SU-DHL-6 (cell line): ENCODE data around the gene UCN3.

Source experiments
- H2AFZ ChIP-seq: fragments of 200-600 bp; sonication (generic); 2 replicates; pipeline ENCODE4 v1.6.1; 2014; ENCODE audit warnings: low read depth, mild to moderate bottlenecking, moderate library complexity, mixed read lengths, antibody characterized with exemption, low read length; ENCODE audit not compliant: severe bottlenecking
- H3F3A ChIP-seq: fragments of 200-600 bp; shearing (Covaris generic); 2 replicates; pipeline ENCODE4 v1.6.0; 2016; ENCODE audit warnings: antibody characterized with exemption, mild to moderate bottlenecking; ENCODE audit not compliant: insufficient read depth
- H3K27ac ChIP-seq: fragments of 200-600 bp; sonication (generic); 2 replicates; pipeline ENCODE4 v1.5.1; 2016; ENCODE audit warnings: low read depth, mild to moderate bottlenecking, low read length, moderate library complexity, mixed read lengths
- H3K27me3 ChIP-seq: fragments of 200-600 bp; sonication (generic), shearing (Covaris generic); 2 replicates; pipeline ENCODE4 v1.6.0; 2014; ENCODE audit warnings: mild to moderate bottlenecking, low read length
- H3K36me3 ChIP-seq: fragments of 200-600 bp; sonication (generic); 2 replicates; pipeline ENCODE4 v1.6.1; 2014; ENCODE audit warnings: mild to moderate bottlenecking, low read length, mixed read lengths
- H3K4me2 ChIP-seq: fragments of 300-600, 200-600 bp; shearing (Covaris generic), sonication (generic); 2 replicates; pipeline ENCODE4 v1.6.0; 2014; ENCODE audit warnings: low read length, low read depth, mild to moderate bottlenecking; ENCODE audit not compliant: poor library complexity, severe bottlenecking
- H3K4me3 ChIP-seq: fragments of 200-600 bp; sonication (generic); 2 replicates; pipeline ENCODE4 v1.5.1; 2014; ENCODE audit warnings: antibody characterized with exemption, low read length, mild to moderate bottlenecking, mixed read lengths; ENCODE audit not compliant: insufficient read depth, poor library complexity, severe bottlenecking
- H3K79me2 ChIP-seq: fragments of 200-600 bp; sonication (generic); 2 replicates; pipeline ENCODE4 v1.6.1; 2014; ENCODE audit warnings: mild to moderate bottlenecking, low read length, moderate library complexity; ENCODE audit not compliant: insufficient read depth
- H3K9ac ChIP-seq: fragments of 200-600 bp; sonication (generic); 2 replicates; pipeline ENCODE4 v1.7.0; 2014; ENCODE audit warnings: mild to moderate bottlenecking, low read length
- H3K9me2 ChIP-seq: fragments of 200-600 bp; sonication (generic); replicated peaks from 2 replicates; pipeline ENCODE4 v1.6.1; 2014; ENCODE audit warnings: low read length; ENCODE audit not compliant: insufficient read depth
- H3K9me3 ChIP-seq: fragments of 200-600 bp; sonication (generic); 2 replicates; pipeline ENCODE4 v1.6.1; 2014; ENCODE audit warnings: low read length, mixed read lengths; ENCODE audit not compliant: insufficient read depth
- H4K20me1 ChIP-seq: fragments of 200-600 bp; sonication (generic); 2 replicates; pipeline ENCODE4 v1.6.1; 2014; ENCODE audit warnings: low read depth, mild to moderate bottlenecking, antibody characterized with exemption, low read length, moderate library complexity, mixed read lengths
- EZH2phosphoT487 ChIP-seq: fragments of 200-600 bp; sonication (generic), shearing (Covaris generic); conservative IDR thresholded peaks from 2 replicates; pipeline ENCODE4 v1.6.1; 2018; ENCODE audit warnings: mild to moderate bottlenecking, antibody characterized with exemption, low read length, moderate library complexity, mixed read lengths
- TF ChIP-seq, protein P1 (sequence below): fragments of 200-600 bp; sonication (generic); IDR thresholded peaks from one replicate; pipeline ENCODE4 v1.5.1; 2017; ENCODE audit warnings: antibody characterized with exemption, mild to moderate bottlenecking, low read length, moderate library complexity; ENCODE audit not compliant: insufficient read depth, poor library complexity, severe bottlenecking

Gene UCN3

DNA sequence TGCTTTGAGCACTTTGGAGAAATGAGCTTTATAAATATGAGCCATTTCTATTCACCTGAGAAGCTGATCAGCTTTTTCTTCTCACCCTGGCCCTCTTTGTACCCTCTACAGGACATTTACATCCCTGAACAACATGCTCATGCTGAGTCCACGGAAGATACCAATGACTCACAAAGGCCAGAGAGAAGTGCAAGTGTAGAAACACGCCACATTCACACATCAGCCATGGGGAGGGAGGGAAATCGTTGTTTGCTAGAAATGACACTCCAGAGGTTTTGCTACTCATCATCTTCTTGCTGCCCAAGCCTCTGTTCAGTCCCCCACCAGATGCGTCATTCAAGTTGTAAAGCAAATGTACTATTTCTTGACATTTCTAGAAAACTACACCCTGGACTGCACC is 2.8 kb upstream of the UCN3 start:
- Histone ChIP-seq H3K36me3 (no peaks in the 10 kb centered on the region), H3K27me3 (no peaks in the 10 kb centered on the region), H3K4me3 (no peak overlapping the region), H3K9me2 (no peaks in the 10 kb centered on the region), H3K4me2 (no peak overlapping the region), H3K9ac (no peak overlapping the region), H3K79me2 (no peaks in the 10 kb centered on the region), H4K20me1 (no peaks in the 10 kb centered on the region), H3K27ac (no peak overlapping the region), H3F3A (no peaks in the 10 kb centered on the region), H2AFZ (no peak overlapping the region), H3K9me3 (no peaks in the 10 kb centered on the region)
- TF ChIP-seq EZH2phosphoT487 = no peak
- TF ChIP-seq, protein P1, sequence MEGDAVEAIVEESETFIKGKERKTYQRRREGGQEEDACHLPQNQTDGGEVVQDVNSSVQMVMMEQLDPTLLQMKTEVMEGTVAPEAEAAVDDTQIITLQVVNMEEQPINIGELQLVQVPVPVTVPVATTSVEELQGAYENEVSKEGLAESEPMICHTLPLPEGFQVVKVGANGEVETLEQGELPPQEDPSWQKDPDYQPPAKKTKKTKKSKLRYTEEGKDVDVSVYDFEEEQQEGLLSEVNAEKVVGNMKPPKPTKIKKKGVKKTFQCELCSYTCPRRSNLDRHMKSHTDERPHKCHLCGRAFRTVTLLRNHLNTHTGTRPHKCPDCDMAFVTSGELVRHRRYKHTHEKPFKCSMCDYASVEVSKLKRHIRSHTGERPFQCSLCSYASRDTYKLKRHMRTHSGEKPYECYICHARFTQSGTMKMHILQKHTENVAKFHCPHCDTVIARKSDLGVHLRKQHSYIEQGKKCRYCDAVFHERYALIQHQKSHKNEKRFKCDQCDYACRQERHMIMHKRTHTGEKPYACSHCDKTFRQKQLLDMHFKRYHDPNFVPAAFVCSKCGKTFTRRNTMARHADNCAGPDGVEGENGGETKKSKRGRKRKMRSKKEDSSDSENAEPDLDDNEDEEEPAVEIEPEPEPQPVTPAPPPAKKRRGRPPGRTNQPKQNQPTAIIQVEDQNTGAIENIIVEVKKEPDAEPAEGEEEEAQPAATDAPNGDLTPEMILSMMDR = no peak

GRCh38 chr10:5362873-5363272 is 1.9 kb upstream of the UCN3 start:
- H3K9me3 ChIP-seq = no peaks in the 10 kb centered on the region
- TF ChIP-seq, protein P1 = no peak
- TF ChIP-seq EZH2phosphoT487 = no peak
- no peaks in the 10 kb centered on the region for H3K27me3 ChIP-seq
- no peak overlapping the region for H2AFZ ChIP-seq
- no peaks in the 10 kb centered on the region for H3K36me3 ChIP-seq
- no peaks in the 10 kb centered on the region for H3K9me2 ChIP-seq
- H3K79me2 ChIP-seq = no peaks in the 10 kb centered on the region
- no peaks in the 10 kb centered on the region for H3F3A ChIP-seq
- H3K9ac ChIP-seq = no peak overlapping the region
- no peak overlapping the region for H3K4me2 ChIP-seq
- no peak overlapping the region for H3K27ac ChIP-seq
- no peak overlapping the region for H3K4me3 ChIP-seq
- no peaks in the 10 kb centered on the region for H4K20me1 ChIP-seq

DNA sequence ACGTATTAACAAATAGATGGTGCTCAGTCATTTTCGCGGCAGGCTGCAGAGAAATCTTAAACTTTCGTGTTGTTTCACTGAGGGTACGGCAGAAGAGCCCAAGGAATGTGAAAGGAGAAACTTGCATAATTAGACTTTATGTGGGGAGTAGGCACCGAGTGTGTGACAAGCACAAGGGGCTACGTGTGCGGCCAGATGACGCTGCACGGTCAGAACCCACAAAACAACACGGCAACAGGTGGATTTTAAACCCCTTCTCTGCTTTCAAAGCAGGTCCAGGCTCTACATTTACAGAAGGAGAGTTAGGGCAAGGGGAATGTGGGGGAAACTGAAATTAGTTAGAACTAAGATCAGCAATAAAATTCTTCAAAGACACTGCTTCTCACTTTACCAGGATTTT is 392 bp upstream of the UCN3 start:
- no peak overlapping the region for H2AFZ ChIP-seq

More for the DNA sequence above, 392 bp upstream of the UCN3 start:
- TF ChIP-seq, protein P1 = no peak
- TF ChIP-seq EZH2phosphoT487 = no peak
- Histone ChIP-seq H3K9me3 (no peaks in the 10 kb centered on the region), H3F3A (no peaks in the 10 kb centered on the region), H3K4me3 (no peak overlapping the region), H3K36me3 (no peaks in the 10 kb centered on the region), H3K27me3 (no peaks in the 10 kb centered on the region), H3K9ac (no peak overlapping the region), H3K9me2 (no peaks in the 10 kb centered on the region), H3K4me2 (no peak overlapping the region), H4K20me1 (no peaks in the 10 kb centered on the region), H3K79me2 (no peaks in the 10 kb centered on the region), H3K27ac (no peak overlapping the region)
